Panc1 (cell line): ENCODE measurements around the gene MAG.

Experiments
- POLR2AphosphoS5 ChIP-seq: IDR thresholded peaks from 2 replicates; pipeline ENCODE4 v1.6.1; 2012; ENCODE audit warnings: mild to moderate bottlenecking, low read depth, low read length, moderate library complexity
- SIN3A ChIP-seq: IDR thresholded peaks from 2 replicates; pipeline ENCODE4 v1.6.1; 2012; ENCODE audit warnings: low read depth, mild to moderate bottlenecking, low read length, moderate library complexity, borderline replicate concordance; ENCODE audit not compliant: insufficient read depth
- TCF7L2 ChIP-seq: IDR thresholded peaks from 2 replicates; pipeline ENCODE4 v1.6.1; 2011; ENCODE audit warnings: mild to moderate bottlenecking, low read depth, low read length, inconsistent platforms
- TF ChIP-seq, protein P1 (sequence below): fragments of 450-650 bp; IDR thresholded peaks from 2 replicates; pipeline ENCODE4 v1.5.1; 2017; ENCODE audit warnings: mild to moderate bottlenecking
- TF ChIP-seq, protein P2 (sequence below), 2 experiments: IDR thresholded peaks; 2 replicates each; pipeline ENCODE4 v1.6.1; 2011 to 2012; ENCODE audit warnings: low read depth in 2 of 2, control low read depth in 1 of 2, low read length in 1 of 2, mild to moderate bottlenecking in 1 of 2, moderate library complexity in 1 of 2; ENCODE audit not compliant: insufficient read depth in 1 of 2

DNA sequence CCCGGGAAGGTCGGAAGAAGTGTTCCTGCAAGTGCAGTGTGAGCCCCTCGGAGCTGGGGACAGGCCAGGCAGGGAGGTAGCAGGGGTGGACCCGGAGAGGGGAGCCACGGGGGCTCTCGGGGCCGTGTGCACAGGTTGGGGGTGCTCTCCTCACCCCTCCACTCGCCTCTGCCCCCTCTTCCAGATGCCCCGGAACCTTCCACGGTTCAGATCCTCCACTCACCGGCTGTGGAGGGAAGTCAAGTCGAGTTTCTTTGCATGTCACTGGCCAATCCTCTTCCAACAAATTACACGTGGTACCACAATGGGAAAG lies 46.0 kb downstream of the MAG start:
- TF ChIP-seq, protein P1, sequence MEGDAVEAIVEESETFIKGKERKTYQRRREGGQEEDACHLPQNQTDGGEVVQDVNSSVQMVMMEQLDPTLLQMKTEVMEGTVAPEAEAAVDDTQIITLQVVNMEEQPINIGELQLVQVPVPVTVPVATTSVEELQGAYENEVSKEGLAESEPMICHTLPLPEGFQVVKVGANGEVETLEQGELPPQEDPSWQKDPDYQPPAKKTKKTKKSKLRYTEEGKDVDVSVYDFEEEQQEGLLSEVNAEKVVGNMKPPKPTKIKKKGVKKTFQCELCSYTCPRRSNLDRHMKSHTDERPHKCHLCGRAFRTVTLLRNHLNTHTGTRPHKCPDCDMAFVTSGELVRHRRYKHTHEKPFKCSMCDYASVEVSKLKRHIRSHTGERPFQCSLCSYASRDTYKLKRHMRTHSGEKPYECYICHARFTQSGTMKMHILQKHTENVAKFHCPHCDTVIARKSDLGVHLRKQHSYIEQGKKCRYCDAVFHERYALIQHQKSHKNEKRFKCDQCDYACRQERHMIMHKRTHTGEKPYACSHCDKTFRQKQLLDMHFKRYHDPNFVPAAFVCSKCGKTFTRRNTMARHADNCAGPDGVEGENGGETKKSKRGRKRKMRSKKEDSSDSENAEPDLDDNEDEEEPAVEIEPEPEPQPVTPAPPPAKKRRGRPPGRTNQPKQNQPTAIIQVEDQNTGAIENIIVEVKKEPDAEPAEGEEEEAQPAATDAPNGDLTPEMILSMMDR: no peak
- no peak for TF ChIP-seq POLR2AphosphoS5
- TF ChIP-seq, protein P2, sequence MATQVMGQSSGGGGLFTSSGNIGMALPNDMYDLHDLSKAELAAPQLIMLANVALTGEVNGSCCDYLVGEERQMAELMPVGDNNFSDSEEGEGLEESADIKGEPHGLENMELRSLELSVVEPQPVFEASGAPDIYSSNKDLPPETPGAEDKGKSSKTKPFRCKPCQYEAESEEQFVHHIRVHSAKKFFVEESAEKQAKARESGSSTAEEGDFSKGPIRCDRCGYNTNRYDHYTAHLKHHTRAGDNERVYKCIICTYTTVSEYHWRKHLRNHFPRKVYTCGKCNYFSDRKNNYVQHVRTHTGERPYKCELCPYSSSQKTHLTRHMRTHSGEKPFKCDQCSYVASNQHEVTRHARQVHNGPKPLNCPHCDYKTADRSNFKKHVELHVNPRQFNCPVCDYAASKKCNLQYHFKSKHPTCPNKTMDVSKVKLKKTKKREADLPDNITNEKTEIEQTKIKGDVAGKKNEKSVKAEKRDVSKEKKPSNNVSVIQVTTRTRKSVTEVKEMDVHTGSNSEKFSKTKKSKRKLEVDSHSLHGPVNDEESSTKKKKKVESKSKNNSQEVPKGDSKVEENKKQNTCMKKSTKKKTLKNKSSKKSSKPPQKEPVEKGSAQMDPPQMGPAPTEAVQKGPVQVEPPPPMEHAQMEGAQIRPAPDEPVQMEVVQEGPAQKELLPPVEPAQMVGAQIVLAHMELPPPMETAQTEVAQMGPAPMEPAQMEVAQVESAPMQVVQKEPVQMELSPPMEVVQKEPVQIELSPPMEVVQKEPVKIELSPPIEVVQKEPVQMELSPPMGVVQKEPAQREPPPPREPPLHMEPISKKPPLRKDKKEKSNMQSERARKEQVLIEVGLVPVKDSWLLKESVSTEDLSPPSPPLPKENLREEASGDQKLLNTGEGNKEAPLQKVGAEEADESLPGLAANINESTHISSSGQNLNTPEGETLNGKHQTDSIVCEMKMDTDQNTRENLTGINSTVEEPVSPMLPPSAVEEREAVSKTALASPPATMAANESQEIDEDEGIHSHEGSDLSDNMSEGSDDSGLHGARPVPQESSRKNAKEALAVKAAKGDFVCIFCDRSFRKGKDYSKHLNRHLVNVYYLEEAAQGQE (IDR thresholded peaks at IDR 0.05; ENCODE audit: insufficient read depth in 1 of 2, low read depth in 2 of 2, low read length in 1 of 2): no peak
- no peak for TF ChIP-seq SIN3A
- no peak for TF ChIP-seq TCF7L2
